Measurements from ENCODE around the gene CMTM7.

CMTM7 gene

DNA sequence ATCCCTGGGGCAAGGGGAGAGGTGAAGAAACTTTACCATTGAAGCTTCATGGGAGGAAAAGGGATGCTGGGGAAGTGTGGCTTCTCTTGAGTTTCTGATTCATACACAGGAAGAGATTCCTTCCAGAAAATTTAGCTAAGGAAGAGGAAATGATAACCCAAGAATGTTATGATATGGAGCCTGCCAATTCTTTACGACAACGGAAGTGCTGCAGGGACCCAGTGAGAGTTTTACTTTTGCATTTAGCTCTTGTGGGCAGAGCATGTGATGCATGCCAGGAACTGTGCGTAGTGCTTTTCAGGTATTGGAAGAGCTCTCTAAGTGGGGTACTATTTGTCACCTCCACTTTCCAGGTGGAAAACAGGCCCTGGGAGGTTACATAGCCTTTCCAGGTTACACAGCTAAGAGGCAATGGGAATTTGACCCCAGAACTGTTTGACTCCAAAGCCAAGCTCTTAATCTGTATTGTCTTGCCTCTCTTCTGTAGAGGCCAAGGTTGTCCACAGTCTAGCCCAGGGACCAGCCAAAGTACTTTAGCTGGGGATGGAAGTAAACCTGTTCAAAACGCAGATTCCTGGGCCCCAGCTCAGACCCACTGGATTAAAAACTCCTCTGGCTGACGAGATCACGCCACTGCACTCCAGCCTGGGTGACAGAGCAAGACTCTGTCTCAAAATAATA lies 23.0 kb downstream of the CMTM7 start:
- DNase-seq = peak; percentile 74

DNA sequence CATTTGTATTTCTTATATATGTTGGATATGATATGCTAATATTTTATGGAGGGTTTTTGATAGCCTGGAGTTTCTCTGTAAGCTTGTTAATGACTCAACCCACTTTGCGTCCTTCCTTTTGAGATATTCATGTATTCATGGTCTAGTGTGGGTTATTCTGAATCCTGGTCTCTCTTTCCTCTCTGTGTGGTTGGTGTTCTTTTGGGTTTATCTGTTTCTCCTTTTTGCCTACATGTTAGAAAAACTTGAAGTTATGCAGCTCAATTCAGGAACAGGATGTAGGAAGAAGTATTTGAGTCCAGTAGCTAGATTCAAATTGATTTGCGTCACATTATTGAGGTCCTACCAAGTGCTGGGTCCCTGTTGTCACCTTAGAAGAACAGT lies 28.1 kb downstream of the CMTM7 start:
- no peak for DNase-seq

DNA sequence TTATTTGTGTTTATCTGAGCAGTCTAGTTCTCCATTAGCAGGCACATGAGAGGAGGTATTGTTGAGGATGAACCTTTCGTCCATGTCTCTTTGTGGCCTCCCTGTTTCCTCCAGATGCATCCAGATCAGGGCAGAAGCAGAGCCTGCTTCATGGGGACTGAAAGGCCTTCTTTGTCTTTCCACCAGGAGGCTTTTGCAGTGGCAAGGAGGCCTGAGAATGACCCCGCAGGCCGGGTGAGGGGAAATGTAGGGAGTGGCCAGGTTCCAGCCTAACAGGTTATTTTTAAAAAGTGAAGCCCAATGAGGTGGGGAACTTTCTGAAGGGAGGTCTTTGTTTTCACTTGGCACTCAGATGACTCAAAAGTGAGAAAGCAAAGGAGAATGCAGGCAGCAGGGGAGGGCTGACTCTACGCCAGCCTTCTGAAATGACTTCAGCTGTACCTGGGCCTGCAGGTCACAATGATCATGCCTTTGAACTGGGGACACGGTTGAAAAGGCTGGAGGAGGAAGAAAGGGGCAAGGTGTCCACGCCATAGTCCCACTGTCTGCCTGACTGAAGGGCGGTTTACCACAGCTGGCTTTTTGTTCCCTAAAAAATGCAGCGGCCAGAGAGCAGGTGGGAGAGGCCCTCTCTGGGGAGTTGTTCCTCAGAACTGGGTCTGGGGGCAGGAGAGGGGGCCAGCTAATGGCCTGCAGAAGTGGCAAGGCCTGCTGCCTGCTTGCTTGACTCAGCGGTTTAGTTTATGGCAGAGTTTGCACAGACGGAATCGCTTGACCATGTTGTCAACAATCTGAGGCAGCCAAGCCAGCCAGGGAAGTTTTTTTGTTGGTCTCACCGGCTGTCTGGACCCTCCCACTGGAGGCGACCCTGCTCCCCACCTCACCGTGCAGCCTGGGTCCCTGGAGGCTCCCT lies 28.7 kb downstream of the CMTM7 start:
- peak; percentile 36 for DNase-seq

DNA sequence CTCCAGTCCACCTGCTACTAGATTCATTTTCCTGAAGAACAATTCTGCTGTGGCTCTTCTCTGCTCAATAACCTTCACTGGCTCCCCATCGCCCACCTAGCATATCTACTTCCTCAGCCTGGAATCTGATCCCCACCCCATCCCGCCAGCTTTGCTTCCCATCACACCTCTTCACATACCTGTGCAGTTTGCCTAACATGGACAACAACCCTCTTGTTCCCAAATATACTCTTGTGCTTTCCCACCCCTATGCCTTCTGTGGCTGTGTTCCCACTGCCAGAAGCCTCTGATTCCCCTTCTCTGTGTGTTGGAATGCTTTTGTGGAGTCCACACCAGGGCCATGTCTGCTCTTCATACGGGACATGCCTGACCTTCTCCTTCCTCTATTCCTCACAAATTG lies 29.5 kb downstream of the CMTM7 start:
- no peak for DNase-seq

DNA sequence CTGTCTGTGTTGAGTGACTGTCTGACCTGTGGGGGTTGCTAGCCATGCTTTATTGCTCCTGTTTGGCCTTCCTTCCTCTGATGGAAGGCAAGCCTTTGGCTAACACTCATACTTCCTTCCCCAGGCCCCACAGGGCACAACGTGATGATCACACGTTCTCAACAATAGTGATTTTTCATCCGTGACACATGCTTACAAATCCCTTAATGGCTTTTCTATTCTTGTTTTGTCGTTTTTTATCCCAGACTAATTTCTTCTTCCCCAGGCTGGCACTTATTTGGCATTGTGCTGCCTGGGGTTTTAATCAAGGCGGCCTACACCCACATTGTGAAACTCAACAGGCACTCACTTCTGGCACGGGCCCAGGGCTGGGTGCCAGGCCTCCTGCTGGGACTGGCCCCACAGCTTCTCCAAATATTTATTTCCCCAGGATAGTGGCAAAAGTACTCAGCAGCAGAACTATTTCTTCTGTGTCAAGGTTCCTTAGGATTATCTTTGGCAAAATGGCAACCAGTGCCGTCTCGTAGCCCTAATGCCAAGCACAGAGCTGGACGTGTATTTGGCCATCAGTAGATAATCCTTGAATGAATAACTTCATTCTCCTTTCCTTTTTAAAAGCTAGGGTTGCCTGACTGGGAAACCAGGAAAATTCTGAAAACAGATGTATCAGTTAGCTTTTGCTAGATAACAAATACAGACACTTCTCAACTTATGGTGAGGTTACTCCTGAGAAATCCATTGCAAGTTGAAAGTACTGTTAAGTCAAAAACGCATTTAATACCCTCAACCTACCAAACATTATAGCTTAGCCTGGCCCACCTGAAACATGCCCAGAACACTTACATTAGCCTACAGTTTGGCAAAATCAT lies 30.6 kb downstream of the CMTM7 start:
- no peak for DNase-seq

DNA sequence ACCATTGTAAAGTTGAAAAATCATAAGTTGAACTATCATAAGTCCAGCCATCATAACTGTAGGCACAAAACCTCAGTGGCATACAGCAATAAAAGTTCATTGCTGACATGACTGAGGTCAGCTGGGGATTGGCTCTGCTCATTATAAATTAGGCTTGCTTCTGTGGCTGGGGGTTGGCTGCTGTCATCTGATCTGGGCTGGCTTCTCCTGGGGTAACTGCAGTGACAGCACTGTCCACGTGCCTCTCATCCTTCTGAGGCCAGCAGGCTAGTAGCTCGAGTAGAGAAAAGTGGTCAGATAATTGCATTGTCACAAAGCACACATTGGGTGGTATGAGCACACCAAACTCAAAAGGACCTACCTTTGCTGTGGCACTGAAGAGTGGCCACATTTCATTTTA lies 31.3 kb downstream of the CMTM7 start:
- no peak for DNase-seq

DNA sequence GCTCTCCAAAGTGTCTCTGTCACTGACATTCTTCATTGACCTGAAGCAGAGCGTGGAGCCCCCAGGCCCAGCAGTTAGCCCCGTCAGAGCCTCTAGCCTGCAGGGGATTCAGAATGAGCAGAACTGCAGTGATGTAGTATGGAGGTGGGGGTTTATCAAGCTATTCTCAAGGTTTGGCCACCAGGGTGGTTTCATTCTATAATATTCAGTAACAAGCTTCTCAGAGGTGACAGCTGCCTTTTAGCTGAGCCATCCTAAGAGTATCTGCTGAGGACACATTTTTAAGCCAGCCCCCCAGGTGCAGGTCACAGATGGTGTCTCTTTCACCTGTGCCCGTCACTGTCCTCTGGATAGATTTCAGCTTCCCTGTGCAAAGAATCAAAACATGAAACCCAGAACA lies 31.9 kb downstream of the CMTM7 start:
- DNase-seq = no peak

DNA sequence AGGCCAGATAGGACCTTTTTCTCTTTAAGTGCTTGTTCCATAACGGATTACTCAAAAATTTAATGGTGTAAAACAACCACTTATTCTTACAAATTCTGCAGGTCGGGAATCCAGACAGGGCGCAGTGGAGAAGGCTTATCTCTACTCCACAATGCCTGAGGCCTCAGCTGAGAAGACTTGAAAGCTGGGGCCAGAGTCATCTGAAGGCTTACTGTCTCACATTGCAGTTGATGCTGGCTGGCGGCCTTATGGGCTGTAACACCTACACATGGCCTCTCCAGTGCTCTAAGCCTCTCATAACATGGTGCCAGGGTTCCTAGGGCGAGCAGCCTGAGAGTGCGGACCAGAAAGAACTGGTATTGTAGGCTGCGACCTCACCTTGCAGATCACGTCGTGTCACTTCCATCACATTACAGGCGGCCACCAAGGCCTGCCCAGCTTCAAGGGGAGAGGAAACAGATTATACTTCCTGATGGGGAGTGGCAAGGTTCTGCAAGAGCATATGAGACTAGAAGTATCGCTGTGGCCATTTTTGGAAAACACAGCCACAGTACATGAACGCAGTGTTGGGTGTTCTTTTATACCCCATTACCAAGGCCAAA lies 32.4 kb downstream of the CMTM7 start:
- peak; percentile 58 for DNase-seq

DNA sequence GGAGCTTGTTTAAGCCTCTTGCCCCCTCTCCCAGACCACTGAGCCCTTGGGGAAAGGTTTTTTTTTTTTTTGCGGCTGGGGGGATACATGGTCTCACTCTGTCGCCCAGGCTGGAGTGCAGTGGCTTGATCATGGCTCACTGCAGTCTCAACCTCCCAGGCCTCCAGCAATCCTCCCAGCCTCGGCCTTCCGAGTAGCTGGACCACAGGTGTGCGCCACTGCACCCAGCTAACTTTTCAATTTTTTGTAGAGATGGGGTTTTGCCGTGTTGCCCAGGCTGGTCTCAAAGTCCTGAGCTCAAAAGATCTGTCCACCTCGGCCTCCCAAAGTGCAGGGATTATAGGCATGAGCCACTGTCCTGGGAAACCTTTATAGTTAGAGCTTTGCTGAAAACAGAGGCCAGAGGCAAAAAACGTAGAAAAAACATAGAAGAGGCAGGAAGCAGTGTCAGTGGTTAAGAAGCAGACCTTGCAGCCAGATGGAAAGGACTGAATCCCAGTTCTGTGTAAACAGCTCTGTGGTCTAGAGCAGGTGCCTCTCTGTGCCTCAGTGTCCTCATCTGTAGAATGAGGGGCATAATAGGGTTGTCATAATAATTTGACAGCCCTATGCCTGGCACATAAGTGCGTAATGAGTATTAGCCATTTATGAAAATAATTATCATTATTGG lies 33.1 kb downstream of the CMTM7 start:
- DNase-seq = no peak

DNA sequence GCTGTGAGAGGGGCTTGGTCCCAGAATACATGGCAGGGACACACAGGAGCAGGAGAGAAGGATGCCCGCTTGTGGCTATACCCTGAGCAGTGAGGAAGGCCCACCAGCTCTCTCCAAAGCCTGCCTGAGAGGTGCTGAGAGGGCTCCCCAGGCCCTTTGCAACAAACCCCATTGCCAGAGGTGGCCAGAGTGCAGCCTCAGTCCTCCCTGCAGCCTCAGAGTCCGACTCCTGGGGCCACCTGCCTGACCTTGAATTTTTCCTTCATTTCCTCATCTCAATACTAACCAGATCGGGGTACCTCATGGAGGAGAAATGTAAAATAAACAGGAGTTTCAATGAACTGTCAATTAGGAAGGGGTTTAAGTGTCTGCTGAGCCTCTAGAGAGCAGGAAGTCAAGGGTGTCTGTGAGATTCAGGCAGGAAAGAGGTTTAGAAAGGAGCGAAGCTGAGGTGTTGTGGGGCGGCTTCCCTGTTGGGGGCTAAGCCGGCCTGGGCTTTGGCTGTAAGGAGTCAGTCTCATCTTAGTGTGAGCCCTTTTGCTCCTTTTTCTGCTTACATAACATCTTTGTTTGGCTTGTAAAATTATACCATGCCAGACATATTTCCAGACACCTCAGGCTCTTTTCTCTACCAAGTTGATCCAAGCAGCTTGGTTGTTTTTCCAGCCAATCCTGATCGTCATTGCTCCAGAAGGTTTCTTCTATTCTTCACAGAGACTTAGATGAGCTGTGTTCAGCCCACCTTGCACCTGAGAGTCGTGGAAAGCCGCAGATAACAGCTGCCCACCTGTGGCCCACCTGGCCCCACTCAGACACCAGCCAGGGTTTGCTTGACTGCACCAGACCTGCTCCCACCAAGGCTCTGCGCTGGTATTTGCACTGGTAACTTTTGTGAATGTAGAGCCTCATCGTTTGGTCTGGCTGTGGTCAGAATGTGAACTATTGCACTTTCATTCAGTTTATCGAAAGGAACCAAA lies 36.7 kb downstream of the CMTM7 start:
- peak; percentile 68 for DNase-seq

DNA sequence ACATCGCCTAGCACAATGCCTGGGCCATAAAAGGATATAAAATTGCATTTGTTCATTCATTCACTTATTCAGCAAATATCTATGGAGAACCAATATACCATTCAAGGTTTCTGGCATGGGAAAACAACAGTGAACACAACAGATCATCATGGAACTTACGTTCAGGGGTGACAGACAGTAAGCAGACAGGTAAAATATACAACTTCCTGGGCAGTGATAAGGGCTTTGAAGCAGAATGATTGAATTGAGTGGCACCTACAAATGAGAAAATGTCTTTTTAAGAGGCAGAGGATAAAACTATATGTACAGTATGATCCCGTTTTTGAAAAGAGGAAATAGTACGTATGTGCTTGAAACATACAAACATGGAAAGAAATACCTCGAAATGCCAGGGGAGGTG lies 39.2 kb downstream of the CMTM7 start:
- DNase-seq = peak; percentile 45

DNA sequence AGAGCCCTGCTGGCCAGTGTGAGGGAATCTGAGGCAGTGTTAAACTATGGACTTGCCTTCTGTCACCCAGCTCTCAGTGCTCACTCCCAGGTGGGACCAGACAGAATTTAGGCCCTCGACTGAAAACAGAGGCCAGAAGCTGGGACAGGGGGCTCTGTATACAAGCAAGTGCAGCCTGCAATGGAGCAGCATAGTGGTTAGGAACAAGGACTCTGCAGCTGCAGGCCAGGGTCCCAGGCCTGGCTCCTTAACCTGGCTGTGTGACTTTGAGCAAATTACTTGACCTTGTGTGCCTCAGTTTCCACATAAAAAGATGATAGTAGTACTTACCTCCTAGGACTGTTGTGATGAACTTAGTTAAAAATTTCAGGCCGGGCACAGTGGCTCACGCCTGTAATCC lies 39.8 kb downstream of the CMTM7 start:
- DNase-seq = no peak

DNA sequence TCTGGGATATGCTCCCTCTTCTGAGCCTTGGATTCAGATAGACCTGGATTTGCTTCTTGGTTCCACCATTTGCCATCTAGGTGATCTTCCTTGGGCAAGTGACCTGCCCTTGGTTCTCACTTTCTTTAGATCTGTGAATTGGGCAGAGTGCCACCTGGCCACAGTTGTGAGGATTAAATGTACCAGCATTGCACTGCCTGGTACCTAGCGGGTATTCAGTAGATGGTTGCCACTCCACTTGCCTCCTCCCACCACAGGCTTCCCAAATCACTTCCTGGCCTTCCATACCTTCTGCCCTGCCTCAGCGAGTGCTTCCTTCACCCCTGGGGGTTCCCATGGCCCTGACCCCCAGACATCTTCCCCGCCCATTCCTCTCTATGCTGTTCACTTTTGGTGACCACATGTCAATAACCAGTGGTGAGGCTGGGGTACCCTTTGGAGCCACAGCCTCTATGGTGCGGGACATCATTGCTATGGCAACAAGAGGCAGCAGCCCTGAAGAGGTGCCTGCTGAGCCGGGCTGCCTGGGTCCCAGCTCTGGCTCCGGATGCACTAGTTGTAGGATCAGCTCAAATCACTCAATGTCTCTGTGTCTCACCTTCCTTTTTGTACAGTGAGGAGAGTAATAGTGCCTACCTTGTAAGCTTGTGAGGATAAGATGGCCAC lies 40.5 kb downstream of the CMTM7 start:
- DNase-seq = peak; percentile 52

DNA sequence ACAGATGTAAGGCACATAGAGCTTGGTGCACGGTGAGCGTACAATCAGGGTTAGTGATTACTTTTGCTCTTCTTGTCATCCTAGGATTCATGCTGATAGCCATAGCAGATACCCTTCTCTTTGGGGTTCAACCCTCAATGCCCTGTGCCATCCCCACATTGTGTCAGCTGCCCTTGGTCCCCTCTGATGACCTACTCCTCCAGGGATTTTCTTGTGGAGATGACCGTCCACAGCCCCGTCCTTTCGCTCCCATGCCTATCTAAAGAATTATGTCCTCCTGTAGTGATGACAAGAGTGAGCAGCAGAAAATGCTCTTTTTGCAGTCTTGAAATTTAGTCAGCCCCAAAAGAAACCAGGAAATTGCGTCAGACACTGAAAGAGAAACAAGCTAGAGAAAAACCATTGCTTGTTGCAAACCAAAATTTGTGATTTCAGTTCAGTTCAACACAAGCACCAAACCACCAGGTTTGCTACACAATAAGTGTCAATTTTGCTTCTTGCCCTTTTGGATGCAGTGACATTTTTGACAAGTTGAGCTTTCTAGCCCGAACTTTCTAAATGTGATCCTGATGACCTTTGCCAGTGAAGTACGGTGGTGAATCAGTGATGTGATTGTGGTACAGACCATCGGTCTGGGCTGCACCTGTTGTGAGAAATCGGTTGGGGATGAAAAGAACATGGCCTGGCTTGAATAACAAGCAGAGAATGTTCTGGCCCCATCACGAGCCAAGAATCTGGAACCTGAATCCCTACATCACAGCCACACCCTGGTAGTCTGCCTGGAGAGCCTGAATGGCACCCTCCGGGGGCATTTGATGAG lies 41.3 kb downstream of the CMTM7 start:
- DNase-seq = peak; percentile 79

DNA sequence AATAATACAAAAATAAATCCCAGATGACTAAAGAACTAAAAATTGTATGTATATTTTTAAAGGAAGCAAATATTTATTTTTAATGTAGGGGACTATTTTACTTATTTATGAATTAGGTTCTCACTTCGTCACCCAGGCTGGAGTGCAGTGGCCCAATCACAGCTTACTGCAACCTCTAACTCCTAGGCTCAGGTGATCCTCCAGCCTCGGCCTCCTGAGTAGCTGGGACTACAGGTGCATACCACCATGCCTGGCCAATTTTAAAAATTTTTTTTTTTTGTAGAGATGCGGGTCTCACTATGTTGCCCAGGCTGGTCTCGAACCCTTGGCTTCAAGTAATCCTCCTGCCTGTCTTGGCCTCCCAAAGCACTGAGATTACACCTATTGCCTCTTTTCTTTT lies 42.6 kb downstream of the CMTM7 start:
- no peak for DNase-seq

DNA sequence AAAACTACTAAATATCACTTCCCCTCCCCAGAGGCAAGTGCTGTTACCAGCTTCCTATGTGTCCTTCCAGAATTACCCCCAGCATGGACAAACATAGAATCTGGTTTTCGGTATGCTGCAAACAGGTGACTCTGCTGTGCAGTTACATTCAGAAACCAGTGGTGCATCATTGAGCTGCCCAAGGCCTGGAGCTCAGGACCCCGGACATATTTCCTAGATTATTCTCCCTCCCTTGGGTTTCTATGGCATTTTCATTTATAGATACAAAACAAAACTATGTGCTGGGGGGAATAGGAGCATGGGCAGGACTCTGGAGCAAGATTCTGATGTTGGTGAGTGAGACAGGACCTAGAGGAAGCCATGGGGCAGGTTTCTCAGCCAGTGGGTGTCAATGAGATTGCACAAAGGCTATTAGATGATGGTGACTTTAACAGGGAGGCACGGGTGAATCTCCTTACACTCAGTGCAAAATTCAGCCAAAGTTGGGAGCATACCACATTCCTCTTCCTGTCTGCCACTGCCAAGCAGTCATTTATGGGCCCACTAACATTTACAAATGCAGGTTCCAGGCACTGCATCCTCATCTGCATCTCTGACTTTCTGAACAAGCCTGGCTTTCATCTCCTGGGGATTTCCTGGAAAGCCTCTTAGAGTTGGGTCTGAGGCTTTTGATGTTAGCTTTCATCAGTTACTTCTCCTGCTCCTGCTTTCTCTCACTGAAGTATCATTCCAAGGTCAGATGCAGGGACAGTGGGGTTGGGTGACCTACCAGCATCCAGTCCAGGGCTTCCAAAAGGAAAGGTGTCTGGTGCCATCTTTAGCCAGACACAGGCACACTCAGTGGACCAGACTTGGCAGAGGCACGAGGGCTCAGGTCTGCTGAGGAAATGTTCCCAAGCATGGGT lies 44.5 kb downstream of the CMTM7 start:
- peak; percentile 43 for DNase-seq

DNA sequence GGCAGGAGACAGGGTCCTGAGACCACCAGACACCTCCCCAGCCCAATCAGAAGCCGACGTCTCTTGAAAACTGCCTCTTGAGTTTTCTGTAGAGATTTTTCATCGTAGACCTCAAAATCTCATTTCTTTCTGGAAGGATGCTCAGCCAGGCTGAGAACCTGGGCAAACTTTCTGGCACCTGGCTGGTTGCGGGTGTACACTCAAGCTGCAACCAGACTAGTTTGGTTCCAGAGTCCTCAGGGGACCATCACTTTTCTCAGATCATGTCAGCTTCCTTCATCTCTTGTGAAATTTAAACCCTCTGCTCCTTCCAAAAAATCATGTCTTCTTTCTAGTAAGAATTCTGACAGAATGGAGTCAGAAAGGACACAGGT lies 45.1 kb downstream of the CMTM7 start:
- no peak for DNase-seq

DNA sequence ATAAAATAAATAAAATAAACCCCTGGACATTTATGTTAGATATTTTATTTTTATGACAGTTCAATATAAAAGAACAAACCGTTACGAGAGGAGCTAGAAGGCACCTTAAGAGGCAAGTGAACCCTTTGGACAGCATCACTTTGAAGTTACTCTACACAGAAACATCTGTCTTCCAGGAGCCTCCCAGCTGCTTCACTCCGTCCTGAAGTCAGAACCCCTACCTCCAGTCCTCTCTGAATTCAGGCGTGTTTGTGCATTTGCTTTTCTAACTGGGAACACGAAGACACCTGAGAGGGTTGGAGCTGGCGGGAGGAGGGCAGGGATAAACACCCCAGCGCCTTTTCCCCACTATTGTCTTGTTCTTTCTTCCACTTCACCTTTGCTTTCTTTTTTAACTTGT lies 46.2 kb downstream of the CMTM7 start:
- no peak for DNase-seq

Measured in CD4-positive, alpha-beta T cell treated with Interleukin-17A for 1 hour (primary cell).